Measurements from ENCODE around the gene FMO3.

Gene FMO3

DNA sequence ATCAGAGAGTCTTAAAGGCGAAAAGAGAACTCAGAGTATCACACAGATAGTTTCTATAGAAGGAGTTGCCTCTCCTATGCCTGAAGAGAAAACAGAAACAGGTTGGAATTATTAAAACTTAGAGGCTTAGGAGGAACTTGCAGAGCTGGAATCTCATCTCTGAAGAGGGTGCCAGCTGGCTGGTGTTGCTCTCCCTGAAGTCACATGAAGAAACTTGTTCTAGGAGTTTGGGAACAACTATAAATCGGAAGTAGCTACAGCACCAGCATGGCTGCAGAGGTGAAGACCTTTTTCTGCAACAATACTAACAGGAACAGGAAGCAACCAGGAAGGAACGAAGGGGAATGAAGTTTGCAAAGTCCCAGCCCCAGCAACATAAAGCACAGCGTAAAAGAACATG lies 35.8 kb downstream of the FMO3 start:
- Histone ChIP-seq H3K36me3 (ENCODE audit: low read length) (no peaks in the 10 kb centered on the region), H3F3A (ENCODE audit: insufficient read depth) (no peaks in the 10 kb centered on the region), H3K4me2 (ENCODE audit: low read depth, low read length, poor library complexity, severe bottlenecking) (no peak overlapping the region), H3K9me3 (ENCODE audit: insufficient read depth, low read length) (no peaks in the 10 kb centered on the region), H3K79me2 (ENCODE audit: insufficient read depth, low read length) (no peaks in the 10 kb centered on the region), H3K4me3 (ENCODE audit: insufficient read depth, low read length, poor library complexity, severe bottlenecking) (no peak overlapping the region), H3K9ac (ENCODE audit: low read length) (no peak overlapping the region), H3K9me2 (replicated peaks; ENCODE audit: insufficient read depth, low read length) (no peaks in the 10 kb centered on the region), H4K20me1 (ENCODE audit: low read depth, low read length) (no peaks in the 10 kb centered on the region), H3K27ac (ENCODE audit: low read depth, low read length) (no peak overlapping the region), H2AFZ (ENCODE audit: low read depth, low read length, severe bottlenecking) (no peak overlapping the region), H3K27me3 (ENCODE audit: low read length) (no peaks in the 10 kb centered on the region)
- no peak for TF ChIP-seq EZH2phosphoT487 (conservative IDR thresholded peaks at IDR 0.05; ENCODE audit: low read length)
- TF ChIP-seq, protein P1, sequence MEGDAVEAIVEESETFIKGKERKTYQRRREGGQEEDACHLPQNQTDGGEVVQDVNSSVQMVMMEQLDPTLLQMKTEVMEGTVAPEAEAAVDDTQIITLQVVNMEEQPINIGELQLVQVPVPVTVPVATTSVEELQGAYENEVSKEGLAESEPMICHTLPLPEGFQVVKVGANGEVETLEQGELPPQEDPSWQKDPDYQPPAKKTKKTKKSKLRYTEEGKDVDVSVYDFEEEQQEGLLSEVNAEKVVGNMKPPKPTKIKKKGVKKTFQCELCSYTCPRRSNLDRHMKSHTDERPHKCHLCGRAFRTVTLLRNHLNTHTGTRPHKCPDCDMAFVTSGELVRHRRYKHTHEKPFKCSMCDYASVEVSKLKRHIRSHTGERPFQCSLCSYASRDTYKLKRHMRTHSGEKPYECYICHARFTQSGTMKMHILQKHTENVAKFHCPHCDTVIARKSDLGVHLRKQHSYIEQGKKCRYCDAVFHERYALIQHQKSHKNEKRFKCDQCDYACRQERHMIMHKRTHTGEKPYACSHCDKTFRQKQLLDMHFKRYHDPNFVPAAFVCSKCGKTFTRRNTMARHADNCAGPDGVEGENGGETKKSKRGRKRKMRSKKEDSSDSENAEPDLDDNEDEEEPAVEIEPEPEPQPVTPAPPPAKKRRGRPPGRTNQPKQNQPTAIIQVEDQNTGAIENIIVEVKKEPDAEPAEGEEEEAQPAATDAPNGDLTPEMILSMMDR (IDR thresholded peaks at IDR 0.05; ENCODE audit: insufficient read depth, low read length, poor library complexity, severe bottlenecking) = no peak

DNA sequence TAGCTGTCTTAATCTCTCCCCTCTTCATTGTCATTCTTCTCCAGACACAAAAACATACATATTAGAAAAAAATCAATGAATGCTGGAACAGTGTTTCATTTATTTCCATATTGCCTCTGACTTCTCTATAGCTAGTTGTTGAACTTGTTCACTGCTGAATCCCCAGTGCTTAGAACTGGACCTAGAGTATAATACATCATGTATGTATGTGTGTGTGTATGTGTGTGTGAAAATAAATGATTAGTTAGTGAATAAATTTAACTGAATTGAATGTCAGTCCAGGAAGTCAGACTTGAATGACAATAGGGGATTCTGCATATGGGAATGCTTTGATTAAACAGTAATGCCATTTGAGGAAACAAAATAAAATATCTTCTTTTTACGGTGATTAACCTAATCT lies 36.4 kb downstream of the FMO3 start:
- no peaks in the 10 kb centered on the region for H3F3A ChIP-seq (ENCODE audit: insufficient read depth)
- no peak overlapping the region for H3K27ac ChIP-seq (ENCODE audit: low read depth, low read length)
- no peak overlapping the region for H3K4me2 ChIP-seq (ENCODE audit: low read depth, low read length, poor library complexity, severe bottlenecking)
- H3K9me3 ChIP-seq (ENCODE audit: insufficient read depth, low read length) = no peaks in the 10 kb centered on the region; the same call in 1 of the 2 replicates
- TF ChIP-seq EZH2phosphoT487 (conservative IDR thresholded peaks at IDR 0.05; ENCODE audit: low read length) = no peak
- TF ChIP-seq, protein P1 (IDR thresholded peaks at IDR 0.05; ENCODE audit: insufficient read depth, low read length, poor library complexity, severe bottlenecking) = no peak
- no peaks in the 10 kb centered on the region for H3K79me2 ChIP-seq (ENCODE audit: insufficient read depth, low read length)
- H4K20me1 ChIP-seq (ENCODE audit: low read depth, low read length) = no peaks in the 10 kb centered on the region
- H3K9me2 ChIP-seq (replicated peaks; ENCODE audit: insufficient read depth, low read length) = no peaks in the 10 kb centered on the region
- no peak overlapping the region for H2AFZ ChIP-seq (ENCODE audit: low read depth, low read length, severe bottlenecking)
- no peak overlapping the region for H3K4me3 ChIP-seq (ENCODE audit: insufficient read depth, low read length, poor library complexity, severe bottlenecking)
- H3K9ac ChIP-seq (ENCODE audit: low read length) = no peak overlapping the region
- H3K36me3 ChIP-seq (ENCODE audit: low read length) = no peaks in the 10 kb centered on the region
- no peaks in the 10 kb centered on the region for H3K27me3 ChIP-seq (ENCODE audit: low read length)

DNA sequence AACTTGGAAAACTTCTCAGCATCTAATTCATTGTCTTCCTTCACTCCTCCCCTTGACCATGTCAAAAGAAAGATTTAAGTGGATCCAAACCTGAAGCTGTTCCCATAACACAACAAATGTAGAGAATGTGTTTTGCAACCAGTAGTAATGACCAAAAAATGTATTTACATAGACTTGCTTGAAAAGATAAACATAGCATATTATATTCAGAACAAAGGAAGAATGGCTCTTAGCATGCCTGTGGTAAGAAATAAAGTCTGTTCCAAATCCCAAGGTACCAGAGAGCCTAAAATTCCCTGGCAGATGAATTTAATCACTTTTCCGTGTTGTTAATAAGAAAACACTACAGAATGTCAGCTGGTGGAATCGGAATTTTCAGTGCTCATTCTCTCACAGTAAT lies 36.8 kb downstream of the FMO3 start:
- TF ChIP-seq EZH2phosphoT487 (conservative IDR thresholded peaks at IDR 0.05; ENCODE audit: low read length) = no peak
- TF ChIP-seq, protein P1 (IDR thresholded peaks at IDR 0.05; ENCODE audit: insufficient read depth, low read length, poor library complexity, severe bottlenecking) = no peak
- H3K27ac ChIP-seq (ENCODE audit: low read depth, low read length) = no peak overlapping the region
- H3K36me3 ChIP-seq (ENCODE audit: low read length) = no peaks in the 10 kb centered on the region

More for the DNA sequence above, 36.8 kb downstream of the FMO3 start:
- Histone ChIP-seq H4K20me1 (ENCODE audit: low read depth, low read length) (no peaks in the 10 kb centered on the region), H2AFZ (ENCODE audit: low read depth, low read length, severe bottlenecking) (no peak overlapping the region), H3K4me3 (ENCODE audit: insufficient read depth, low read length, poor library complexity, severe bottlenecking) (no peak overlapping the region), H3K79me2 (ENCODE audit: insufficient read depth, low read length) (no peaks in the 10 kb centered on the region), H3K9me2 (replicated peaks; ENCODE audit: insufficient read depth, low read length) (no peaks in the 10 kb centered on the region), H3F3A (ENCODE audit: insufficient read depth) (no peaks in the 10 kb centered on the region), H3K27me3 (ENCODE audit: low read length) (no peaks in the 10 kb centered on the region), H3K9me3 (ENCODE audit: insufficient read depth, low read length) (no peaks in the 10 kb centered on the region; the same call in 1 of the 2 replicates), H3K9ac (ENCODE audit: low read length) (no peak overlapping the region), H3K4me2 (ENCODE audit: low read depth, low read length, poor library complexity, severe bottlenecking) (no peak overlapping the region)
